GM11168 (cell line): ENCODE measurements around the gene GPR37.

Experiments
- in situ Hi-C: fragments of 300-500 bp; cut with MboI; formaldehyde crosslinking; loops from one replicate; pipeline ENCODE4 v1.12.0; 2022; ENCODE audit warnings: low sequenced_read_pairs; ENCODE audit not compliant: unreplicated experiment

The GPR37 gene, protein sequence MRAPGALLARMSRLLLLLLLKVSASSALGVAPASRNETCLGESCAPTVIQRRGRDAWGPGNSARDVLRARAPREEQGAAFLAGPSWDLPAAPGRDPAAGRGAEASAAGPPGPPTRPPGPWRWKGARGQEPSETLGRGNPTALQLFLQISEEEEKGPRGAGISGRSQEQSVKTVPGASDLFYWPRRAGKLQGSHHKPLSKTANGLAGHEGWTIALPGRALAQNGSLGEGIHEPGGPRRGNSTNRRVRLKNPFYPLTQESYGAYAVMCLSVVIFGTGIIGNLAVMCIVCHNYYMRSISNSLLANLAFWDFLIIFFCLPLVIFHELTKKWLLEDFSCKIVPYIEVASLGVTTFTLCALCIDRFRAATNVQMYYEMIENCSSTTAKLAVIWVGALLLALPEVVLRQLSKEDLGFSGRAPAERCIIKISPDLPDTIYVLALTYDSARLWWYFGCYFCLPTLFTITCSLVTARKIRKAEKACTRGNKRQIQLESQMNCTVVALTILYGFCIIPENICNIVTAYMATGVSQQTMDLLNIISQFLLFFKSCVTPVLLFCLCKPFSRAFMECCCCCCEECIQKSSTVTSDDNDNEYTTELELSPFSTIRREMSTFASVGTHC

GRCh38 chr7:124765401-124766352 is at the start of gene GPR37:
Gene GPR37, minus strand, starts transcription at chr7:124765792. Its CDS starts 816 bp downstream, at chr7:124764976.
- in situ Hi-C loops: no loop called here

GRCh38 chr7:124813994-124814798 is 48.6 kb upstream of the GPR37 start:
- in situ Hi-C loops: no loop called here

DNA sequence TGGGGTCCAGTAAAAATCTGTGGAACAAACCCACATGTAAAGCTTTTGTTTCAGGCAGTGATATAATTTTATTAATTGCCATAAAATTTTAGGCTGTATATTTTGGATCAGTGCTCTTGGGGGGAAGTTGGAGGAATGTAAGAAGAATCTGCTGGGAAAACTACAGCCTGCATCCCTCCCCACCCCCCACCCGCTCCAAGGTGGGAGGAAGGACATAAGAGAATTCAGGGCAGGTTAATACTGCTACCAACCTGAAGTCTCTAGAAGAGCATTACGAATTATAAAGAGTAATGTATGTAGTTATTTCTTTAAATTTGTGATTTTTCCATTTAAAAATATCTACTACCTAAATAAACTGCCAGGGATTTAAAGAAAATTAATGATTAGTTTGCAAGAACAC is 47.2 kb upstream of the GPR37 start:
- in situ Hi-C loops: no loop called here

- in situ Hi-C loops: no loop called here
Observed at GRCh38 chr7:124811341-124811740, 45.7 kb upstream of the GPR37 start.

DNA sequence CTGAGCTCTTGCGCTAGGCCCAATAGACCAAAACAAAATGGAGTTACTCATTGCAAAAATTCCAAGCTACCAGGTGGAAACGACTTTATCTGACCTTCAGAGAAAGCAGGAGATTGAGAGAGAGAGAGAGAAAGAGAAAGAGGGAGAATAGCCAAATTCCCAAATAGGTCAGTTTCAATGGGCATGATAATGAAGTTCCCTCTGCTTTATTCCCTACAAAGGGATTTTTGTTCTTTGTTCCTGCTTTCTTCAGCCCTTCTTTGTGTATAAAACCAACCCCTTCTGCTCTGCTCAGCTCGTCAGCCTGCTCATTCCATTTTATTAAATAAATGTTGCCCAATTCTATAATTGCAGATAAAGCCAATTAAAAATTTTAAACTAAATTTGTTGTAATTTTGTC is 45.0 kb upstream of the GPR37 start:
- in situ Hi-C loops: no loop called here

- in situ Hi-C loops: no loop called here
Observed at GRCh38 chr7:124808206-124808605, 42.6 kb upstream of the GPR37 start.

GRCh38 chr7:124801330-124801895 is 35.8 kb upstream of the GPR37 start:
- in situ Hi-C loops: no loop called here

DNA sequence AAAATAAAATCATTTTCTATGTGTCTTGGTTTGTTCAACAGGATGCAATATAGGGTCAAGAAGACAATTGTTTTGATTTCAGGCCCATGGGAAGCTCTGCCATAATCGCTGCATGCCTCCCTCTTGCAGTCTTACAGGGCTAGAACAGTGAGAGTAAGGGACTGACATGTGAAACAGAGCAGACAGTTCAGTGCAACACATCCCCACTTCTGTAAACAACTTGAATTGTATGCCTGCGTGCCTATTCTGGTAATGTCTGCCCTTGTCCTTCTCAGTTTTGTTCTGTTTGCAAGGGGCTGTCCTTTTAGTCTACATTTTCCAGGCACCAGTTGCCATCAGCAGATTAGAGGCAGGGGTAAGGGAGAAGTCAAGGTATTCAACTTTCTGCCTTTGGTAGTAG is 34.8 kb upstream of the GPR37 start:
- in situ Hi-C loops: no loop called here

- in situ Hi-C loops: no loop called here
Observed at GRCh38 chr7:124799448-124799847, 33.9 kb upstream of the GPR37 start.

DNA sequence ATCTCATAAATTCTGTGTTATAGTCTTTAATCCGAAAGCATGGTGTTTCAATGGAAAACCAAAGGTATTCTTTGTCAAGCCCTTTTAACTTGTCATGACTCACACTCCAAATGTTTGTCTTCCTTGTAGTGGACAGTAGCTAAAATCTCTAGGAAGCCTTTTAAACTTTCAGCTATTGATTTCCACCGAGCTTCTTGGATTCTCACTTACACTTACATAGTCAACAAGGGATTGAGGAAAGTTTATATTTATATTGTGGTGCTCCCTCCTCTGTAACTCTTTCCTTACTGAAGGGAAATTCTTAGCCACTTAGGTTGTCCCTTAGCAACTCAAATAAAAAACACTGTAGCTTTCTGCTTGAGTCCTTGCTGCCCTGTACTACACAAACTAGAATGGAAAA is 31.2 kb upstream of the GPR37 start:
- in situ Hi-C loops: no loop called here

DNA sequence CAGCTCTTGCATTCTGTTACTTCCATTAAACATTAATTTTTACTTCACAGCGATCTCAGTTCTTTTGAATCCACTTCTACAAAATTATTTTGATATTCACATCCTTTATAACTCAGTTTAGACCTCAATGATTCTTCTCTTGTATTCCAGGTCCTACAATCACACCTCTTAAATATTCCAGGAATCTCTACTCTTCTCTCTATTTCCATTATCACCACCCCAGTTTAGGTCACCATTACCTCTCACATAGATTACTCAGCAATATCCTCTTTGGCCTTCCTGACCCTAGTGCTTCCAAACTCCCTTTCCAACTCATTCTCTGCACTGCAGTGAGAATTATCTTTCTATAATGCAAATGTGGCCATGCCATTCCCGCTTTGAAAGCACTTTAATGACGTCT is 27.1 kb upstream of the GPR37 start:
- in situ Hi-C loops: no loop called here

- in situ Hi-C loops: no loop called here
Observed at GRCh38 chr7:124792002-124792401, 26.4 kb upstream of the GPR37 start.

DNA sequence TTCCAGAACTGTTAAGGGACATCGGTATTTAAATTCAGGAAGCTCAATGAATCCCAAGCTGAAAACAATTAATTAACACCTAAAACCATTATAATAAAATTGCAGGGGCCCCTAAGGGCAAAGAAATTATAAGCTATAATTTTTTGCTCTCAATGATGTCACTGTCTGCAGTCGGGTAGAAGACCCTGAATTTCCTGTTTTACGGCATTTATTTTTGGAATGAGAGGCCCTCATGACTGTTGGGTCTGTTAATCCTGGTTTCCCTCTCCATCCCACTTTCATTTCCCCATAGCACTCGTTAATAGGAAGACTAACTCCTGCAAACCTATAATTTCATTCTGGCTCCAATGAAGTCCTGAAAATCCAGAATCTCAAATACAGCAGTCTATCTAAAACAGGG is 25.8 kb upstream of the GPR37 start:
- in situ Hi-C loops: no loop called here

DNA sequence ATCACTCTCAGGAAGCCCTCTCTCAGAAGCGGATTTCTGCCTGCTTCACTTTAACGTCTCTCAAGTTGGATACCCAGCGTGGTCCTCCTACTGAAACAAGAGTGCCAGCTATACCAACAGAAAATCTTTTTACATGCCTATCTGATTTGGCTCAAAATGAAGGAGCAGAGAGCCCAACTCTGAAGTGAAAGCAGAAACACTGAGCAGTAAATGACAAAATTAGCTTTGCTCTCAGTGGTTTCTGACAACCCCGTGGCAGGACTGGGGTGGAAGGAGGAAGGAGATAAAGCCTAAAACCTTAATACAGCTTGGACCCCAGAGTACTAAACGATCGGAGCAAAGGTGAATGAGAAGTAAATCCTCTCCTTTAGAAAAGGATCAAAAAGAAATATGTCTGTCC is 25.1 kb upstream of the GPR37 start:
- in situ Hi-C loops: no loop called here

DNA sequence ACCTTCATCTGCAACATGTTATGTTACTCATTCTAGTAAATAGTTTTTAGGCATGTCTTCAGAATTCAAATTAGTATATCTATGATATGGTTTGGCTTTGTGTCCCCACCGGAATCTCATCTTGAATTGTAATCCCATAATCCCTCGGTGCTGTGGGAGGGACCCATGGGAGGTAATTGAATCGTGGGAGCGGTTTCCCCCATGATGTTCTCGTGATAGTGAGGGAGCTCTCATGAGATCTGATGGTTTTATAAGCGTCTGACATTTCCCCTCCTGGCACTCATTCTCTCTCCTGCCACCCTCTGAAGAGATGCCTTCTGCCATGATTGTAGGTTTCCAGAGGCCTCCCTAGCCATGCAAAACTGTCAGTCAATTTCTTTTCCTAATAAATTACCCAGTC is 20.4 kb upstream of the GPR37 start:
- in situ Hi-C loops: no loop called here

DNA sequence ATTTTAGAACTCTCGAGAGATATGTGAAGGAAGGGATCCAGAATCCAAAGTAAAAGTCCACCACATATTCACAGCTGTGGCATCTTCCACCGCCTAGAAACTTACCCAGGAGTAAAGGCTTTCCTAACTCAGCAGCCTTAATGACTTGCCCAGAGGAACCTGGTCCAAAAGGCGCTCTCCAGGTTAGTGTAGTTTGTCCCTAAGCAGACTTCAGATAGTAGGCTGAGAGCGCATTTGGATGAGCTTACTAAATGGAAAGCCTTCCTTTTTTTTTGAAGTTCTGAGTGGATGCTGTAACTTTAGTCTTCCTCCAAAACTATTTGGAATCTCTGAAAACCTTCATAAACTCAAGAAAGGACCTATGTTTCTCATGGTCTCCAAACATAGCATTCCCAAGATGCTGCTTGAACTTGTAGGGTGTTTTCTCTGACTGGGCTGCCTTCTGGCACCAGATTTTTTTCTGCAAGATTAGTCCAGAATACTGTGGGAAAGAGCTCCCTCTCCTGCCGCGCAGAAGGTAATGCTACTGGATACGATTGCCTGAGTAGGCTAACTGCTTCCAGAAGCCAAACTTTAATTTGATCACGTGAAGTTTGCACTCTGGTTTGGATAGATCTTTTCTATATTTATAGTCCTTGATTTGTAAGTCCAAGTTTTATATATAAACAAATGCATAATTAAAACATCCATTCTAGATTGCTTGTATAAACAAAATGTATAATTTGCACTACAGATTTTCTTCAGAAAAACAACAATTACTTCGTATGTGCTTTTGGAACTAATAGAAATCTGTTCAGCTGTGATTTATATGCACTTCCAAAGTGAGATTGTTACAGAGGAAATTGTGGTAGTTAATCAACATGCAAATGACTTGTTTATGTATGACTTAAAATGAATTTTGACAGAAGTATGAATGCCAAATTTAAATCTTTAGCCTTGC is 19.6 kb upstream of the GPR37 start:
- in situ Hi-C loops: no loop called here

GRCh38 chr7:124783271-124783670 is 17.7 kb upstream of the GPR37 start:
- in situ Hi-C loops: no loop called here

- in situ Hi-C loops: no loop called here
Observed at GRCh38 chr7:124781907-124782734, 16.5 kb upstream of the GPR37 start.
